HG03103 (cell line): ENCODE measurements around the gene VWA5B1.

Source experiments
- ATAC-seq: cut with Tn5 transposase; IDR thresholded peaks from one replicate; pipeline ENCODE4 v1.9.1; 2021; ENCODE audit warnings: low read depth; ENCODE audit not compliant: unreplicated experiment

VWA5B1 gene

DNA sequence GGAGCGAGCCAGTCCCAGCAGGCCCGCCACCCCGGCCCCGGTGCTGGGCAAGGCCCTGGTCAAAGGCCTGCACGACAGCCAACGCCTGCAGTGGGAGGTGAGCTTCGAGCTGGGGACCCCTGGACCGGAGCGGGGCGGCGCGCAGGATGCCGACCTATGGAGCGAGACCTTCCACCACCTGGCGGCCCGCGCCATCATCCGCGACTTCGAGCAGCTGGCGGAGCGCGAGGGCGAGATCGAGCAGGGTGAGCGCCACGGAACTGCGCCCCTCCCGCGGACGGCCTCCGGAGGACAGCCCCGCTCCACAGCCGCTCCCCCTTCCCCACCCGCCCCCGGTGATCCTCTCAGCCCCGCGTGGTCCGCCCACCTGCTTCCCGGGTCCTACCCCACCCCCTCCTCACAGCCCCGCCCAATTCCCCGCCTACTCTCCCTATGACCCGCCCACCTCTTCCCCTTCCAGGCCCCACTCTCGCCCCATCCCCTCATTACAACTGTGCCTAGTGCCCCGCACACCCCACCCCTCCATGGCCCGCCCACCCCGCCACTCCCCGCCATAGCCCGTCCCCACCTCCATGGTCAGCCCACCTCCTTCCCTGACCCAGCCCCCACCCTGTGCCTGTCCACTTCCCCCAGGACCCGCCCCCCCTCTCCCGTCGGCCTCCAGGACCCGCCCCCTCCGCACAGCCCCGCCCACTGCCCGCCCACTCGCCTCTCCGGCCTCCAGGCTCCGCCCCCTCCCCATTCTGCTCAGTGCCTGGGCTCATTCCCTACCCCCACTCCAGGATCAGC, 52.7 kb downstream of the VWA5B1 start:
- no peak for ATAC-seq

GRCh38 chr1:20343938-20344302, 53.2 kb downstream of the VWA5B1 start:
- ATAC-seq, result no peak

- ATAC-seq, result no peak
Observed at GRCh38 chr1:20344738-20345137, 54.1 kb downstream of the VWA5B1 start.

GRCh38 chr1:20345419-20345818, 54.7 kb downstream of the VWA5B1 start:
- no peak for ATAC-seq

GRCh38 chr1:20346433-20346832, 55.8 kb downstream of the VWA5B1 start:
- ATAC-seq, result no peak

- no peak for ATAC-seq
Observed at GRCh38 chr1:20347699-20348098, 57.0 kb downstream of the VWA5B1 start.

GRCh38 chr1:20348326-20348915, 57.7 kb downstream of the VWA5B1 start:
- no peak for ATAC-seq

DNA sequence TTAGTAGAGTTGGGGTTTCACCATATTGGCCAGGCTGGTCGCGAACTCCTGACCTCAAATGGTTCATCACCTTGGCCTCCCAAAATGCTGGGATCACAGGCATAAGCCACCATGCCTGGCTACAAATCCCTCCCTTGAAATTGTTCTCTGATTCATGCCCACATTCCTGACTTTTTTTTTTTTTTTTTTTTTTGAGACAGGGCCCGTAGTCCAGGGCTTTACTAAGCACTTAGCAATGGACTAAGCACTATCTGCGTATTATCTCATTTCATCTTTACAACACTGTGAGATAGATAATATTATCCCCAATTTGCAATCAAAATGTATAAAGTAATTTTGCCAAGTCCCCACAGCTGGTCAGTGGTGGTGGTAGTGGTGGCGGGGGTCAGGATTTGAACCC, 58.9 kb downstream of the VWA5B1 start:
- ATAC-seq, result no peak

DNA sequence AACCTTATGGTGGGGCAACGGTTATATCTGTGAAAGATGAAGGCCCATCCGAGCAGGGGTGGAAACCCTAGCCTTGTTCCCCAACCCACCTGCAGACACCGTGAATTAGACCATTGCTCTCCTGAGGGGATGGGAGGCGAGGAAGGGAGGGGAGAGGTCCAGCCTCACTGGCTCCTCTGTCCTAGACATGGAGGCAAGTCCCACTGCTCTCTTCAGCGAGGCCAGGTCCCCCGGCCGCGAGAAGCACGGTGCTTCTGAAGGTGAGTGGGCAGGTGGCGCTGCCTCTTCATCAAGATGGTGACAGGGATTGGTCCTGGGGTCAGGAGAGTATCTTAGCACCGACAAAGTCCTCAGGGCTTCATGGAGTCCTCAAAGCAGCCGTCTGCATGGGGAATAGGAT, 59.3 kb downstream of the VWA5B1 start:
- ATAC-seq, result no peak

DNA sequence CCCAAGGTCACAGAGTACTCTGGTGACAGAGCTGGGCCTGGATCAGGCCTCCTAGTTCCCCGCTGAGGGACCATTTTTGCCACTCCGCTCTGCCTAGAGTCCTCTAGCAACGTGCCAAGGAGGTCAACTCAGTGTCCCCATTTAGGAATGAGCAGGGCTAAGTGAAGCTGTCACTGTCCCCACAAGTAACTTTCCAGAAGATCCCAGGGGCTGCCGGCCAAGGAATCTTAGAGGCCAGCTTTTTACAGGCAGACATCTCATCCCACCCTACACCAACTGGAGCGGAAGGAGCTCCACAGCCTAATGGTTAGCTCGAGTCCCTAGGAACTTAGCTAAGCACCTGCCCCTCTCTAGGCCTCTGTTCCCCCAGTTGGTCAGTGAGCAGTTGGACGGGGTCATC, 59.7 kb downstream of the VWA5B1 start:
- ATAC-seq, result no peak

DNA sequence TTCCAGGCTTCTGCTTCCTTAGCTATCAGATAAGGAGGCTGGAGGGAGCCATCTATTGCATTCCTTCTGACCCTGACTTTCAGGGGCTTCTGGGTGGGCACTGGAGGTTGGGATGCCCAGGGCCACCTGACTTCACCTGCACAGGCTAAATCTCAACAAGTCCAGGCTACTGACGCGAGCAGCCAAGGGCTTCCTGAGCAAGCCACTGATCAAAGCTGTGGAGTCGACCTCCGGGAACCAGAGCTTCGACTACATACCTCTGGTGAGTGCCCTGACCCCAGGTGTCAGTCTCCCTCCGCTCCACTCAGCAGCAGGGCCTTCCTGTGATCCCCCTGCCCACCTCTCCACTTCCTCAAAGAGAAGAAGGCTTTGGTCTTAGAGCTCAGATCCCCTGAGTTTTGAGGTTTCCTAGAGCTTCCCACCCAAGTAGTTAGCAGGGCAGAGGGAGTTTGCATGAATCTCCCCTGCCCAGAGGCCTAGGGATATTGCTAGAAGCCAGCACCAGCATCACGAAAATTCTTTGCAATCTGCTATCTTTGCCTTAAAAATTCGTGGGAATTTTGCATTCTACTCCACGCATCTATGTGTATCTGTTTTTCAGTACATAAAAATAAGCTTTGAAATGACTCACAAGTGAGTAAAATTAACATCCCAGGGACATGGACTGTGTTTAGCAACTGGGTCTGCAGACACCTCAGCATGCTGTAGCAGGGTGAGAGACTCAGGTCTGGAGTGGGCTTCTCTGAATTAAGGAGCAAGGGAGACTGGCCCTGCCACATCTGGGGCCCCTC, 61.4 kb downstream of the VWA5B1 start:
- no peak for ATAC-seq

DNA sequence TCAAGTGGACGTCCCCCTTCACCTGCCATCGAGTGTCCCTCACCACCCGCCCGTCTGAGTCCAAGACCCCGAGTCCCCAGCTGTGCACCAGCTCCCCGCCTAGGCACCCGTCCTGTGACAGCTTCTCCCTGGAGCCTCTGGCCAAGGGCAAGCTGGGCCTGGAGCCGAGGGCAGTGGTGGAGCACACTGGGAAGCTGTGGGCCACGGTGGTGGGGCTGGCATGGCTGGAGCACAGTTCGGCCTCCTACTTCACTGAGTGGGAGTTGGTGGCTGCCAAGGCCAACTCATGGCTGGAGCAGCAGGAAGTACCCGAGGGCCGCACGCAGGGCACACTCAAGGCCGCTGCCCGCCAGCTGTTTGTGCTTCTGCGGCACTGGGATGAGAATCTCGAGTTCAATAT, 63.2 kb downstream of the VWA5B1 start:
- ATAC-seq, result no peak

DNA sequence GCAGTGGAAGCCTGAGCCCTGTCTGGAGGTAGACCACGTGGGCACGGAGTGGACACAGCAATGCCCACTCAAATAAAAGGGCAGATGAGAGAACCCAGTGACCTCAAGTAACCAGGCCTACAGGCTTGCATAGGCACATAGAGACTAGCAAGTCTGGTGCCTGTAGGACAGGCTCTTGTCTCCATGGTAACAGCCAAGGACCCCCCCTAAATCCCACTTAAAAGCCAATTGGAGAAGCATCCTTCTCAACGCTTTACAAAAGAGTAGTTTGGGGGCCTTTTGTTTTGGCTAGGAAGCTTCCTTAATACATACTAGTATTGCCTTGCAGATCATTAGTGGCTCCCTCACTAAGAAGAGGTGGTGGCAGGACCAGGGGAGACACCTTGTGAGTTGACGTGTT, 63.9 kb downstream of the VWA5B1 start:
- ATAC-seq, result no peak

GRCh38 chr1:20355101-20355827, 64.6 kb downstream of the VWA5B1 start:
- ATAC-seq, result no peak

- ATAC-seq, result no peak
Observed at GRCh38 chr1:20355828-20356735, 65.4 kb downstream of the VWA5B1 start.

GRCh38 chr1:20356850-20357459, 66.3 kb downstream of the VWA5B1 start:
- ATAC-seq, result no peak

GRCh38 chr1:20357796-20358195, 67.1 kb downstream of the VWA5B1 start:
- no peak for ATAC-seq

DNA sequence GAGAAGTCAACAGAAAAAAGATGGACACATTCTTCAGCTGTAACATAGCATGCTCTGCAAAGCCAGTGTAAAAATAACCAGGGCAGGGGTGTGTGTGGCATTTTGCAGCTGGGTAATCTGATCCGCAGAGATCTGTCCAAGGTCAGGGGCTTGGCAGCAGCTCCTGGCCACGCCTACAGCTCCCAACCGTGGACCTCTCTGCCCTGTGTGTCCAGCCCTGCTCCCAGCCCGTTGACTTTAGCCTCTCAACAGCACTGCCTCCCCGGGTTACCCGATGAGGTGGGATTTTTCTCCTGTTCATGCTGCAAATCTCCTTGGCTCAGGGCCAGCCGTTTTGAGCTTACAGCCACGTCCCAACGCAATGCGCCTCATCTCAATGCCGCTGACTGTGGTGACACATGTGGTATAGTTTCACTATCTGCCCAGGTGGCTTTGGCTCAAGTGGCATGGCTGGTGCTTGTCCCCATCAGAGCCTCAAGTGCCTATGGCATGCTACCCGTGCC, 68.1 kb downstream of the VWA5B1 start:
- no peak for ATAC-seq
